HG02938 (cell line): Measurements from ENCODE around the gene BTBD1.
"Not testable (repeated sequence)": the region's sequence is repeated elsewhere in the genome, so short reads cannot be mapped to it uniquely, and the experiment has no call there.

Experiments used
- ATAC-seq: cut with Tn5 transposase; IDR thresholded peaks from one replicate; pipeline ENCODE4 v1.9.1; 2021; ENCODE audit warnings: mild to moderate bottlenecking, moderate library complexity; ENCODE audit not compliant: unreplicated experiment

Gene BTBD1

GRCh38 chr15:83061680-83062079 is 5.4 kb downstream of the BTBD1 start:
- ATAC-seq = no peak

DNA sequence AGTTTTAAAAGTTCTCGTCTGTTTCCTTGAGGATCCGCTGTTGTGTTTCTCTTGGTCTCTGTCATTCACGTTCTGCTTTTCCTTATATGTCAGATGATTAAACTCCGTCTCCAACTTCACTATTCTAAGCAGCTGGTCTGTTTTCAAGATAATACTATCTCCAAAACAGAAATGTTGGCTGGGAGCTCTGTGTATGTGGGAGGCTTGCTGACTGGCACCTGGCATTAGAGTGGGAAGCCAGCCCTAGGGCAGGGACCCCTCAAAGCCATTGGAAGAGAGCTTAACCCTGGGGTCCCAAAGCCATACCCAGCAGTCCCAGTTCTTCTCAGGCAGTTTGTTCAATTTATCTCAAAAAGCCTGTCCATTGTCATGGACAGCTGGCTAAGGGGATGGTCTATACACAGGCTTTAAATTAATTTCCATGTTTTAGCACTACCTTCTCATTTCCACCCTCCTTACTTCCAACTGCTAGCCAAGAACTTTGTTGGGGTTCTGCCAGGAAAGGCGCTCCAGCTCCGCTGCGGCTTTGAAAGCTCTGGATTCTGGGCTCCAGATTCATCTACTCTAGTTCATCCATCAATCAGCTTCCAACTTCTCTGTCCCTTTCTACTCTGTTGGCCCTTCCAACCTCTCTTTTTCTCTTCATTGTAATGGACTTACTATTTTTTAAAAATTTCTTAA is 9.2 kb downstream of the BTBD1 start:
- ATAC-seq = no peak

DNA sequence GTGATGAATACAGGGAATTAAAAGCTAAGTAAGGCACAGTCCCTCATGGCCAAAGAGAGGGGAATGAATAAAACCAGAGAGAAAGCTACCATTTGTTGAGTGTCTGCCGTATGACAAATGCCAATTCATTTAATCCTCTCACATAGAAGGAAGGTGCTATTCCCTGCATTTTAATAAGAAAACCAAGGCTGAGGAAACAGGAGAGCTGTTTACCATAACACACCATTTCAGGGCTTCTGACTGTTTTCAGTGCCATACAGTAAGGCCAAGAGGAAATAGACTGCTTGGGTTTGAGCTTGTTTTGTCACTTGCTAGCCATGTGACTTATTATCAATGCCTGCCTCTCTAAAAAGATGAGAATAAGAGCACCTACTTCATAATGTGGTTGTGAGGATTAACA is 10.1 kb downstream of the BTBD1 start:
- ATAC-seq = no peak

- no peak for ATAC-seq
Observed at GRCh38 chr15:83053151-83053550, 13.9 kb downstream of the BTBD1 start.

- ATAC-seq = no peak
Observed at GRCh38 chr15:83046558-83047127, 20.4 kb downstream of the BTBD1 start.

GRCh38 chr15:83044156-83044555 is 22.9 kb downstream of the BTBD1 start:
- ATAC-seq = no peak

- ATAC-seq = no peak
Observed at GRCh38 chr15:83039206-83039605, 27.8 kb downstream of the BTBD1 start.

DNA sequence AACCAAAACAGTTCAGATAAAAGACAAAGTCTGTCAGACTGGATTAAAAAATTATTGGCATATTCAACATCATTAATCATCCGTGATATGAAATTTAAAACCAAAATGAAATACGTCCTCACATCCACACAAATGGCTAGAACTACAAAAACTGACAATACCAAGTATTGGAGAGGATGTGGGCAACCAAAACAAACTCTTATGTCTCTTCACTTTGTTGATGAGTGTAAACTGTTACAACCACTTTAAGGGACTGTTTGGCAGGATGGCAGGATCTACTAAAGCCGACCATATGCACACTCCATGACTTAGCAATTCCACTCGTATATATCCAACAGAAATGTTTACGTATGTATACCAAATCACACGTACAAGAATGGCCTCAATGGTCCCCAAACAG is 30.8 kb downstream of the BTBD1 start:
- ATAC-seq = no peak

- not testable (repeated sequence) for ATAC-seq
Observed at GRCh38 chr15:83031234-83031633, 35.8 kb downstream of the BTBD1 start.

DNA sequence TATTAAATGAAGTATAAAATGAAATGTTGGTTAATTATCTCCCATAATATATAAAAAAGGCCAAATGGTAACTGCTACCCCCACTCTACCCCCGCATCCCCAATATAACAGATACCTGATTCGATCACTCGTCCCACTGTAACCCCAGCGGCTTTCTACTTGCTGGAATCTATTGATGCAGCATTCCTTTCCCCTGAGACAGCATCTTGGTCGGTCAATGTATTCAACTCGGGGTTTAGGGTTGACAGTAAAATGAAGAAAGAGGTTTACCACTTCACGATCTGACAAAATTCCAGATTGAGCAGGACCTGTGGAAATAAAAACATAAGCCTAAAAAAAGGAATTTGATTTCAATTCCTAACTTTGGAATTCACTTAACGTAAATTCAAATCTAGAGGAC is 37.0 kb downstream of the BTBD1 start:
- no peak for ATAC-seq

GRCh38 chr15:83018436-83018835 is 48.6 kb downstream of the BTBD1 start:
- no peak for ATAC-seq

DNA sequence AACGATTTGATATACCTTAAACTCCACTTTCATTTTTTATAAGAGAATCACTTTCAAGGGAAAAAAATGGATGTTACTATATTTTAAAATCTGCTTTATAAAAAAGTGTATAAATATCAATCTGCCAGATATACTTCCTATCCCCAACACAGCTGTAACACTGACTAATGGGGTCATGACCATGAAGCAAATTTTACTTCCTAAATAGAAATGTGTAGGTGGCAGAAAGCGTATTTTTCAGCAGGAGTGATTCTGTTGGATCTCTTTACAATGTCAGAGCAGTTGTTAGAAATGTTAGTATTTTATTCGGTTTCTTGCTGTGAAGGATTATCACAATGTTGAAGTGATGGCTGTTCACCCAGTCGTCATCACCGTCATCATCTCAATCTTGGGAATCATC is 50.1 kb downstream of the BTBD1 start:
- no peak for ATAC-seq

DNA sequence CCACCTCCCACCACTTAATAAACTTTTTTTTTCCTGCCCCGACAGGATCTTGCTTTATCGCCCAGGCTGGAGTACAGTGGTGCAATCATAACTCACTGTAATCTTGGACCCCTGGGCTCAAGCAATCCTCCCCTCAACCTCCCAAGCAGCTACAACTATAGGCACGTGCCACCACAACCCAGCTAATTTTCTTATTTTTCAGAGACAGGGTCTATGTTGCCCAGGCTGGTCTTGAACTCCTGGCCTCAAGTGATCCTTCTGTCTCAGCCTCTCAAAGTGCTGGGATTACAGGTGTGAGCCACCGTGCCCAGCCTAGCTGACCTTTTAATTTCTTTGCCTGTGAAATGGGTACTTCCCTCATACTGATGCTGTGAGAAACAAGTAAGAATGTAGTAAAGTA is 51.7 kb downstream of the BTBD1 start:
- ATAC-seq = no peak

DNA sequence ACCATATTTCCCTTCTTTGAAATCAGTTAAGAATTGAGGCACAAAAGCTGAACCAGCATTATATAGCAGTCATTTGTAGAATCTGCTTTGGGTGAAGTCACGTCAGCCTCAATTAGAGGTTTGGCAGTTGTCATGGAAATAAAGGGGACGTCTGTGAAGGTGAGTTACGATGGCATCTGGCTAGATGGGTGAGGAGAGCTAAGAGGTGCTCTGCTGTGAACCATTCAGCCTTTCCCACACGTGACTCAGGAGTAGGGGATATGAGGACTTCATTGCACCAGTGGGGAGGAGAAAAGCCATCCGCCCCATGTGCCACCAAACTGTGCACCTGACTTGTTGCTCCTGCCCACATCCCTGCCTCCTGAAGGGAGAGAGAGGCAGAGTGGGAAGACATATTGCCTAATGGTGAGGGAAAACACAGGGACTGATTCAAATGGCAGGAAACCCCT is 52.8 kb downstream of the BTBD1 start:
- ATAC-seq = no peak

DNA sequence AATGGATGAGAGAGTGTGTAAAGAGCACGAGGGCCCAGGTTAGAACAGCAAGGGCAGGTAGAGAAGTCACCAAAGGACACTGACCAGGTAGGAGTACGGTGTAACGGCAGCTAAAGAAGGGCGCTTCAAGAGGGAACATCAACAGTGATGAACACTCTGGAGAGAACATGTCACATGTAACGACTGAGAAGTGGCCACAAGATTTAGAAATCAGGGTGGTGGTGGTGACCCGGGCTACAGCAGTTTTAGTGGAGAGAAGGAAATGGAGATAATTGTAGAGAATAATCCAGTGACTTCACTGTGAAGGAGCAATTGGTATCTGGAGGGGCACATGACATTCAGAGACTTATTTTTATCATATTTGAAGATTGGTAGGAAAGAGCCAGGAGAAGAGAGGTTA is 54.4 kb downstream of the BTBD1 start:
- no peak for ATAC-seq

- no peak for ATAC-seq
Observed at GRCh38 chr15:83012076-83012426, 55.0 kb downstream of the BTBD1 start.

DNA sequence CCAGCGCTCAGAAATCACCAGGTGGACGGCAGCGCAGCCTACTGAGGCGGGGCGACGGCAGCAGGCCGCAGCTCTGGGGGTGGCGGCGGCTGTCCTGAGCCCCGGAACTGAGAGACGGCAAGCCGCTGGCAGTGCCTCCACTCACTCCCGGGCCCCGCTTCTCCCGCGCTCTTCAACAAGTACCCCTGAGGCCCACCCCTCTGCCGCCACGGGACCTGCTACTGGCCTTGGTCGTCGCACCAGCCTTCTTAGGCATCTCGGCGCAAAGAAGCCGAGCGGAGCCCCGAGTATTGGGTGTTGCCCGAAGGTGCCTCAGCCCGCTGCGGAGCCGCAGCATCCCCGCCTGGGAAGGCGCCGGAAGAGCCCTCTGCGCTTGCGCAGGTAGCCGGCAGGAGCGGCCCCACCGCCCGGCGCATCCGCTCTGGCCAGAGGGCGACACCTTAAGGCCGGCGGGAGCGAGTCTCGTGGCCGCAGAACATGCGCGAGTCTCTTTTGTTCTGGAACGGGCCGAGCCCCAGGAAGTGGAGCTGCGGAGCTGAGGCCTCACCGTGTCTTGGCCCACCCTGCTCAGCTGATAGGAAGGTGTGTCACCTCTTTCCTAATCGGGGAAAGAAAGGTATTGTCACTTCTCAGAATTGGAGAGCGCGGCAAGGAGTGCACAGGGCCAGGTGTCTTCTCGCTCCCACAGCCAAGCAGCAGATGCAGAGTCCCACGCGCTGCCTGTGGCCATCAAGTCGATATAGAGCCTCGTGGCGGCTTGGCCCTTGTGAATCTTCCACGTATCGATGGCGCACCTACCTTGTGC is 55.6 kb downstream of the BTBD1 start, which contains the start of gene C15orf40:
TSS of gene C15orf40 (minus strand) at position 369 of the 805 bp plus-strand sequence. CDS start at position 337, 32 bp downstream.
- peak; percentile 80 for ATAC-seq

DNA sequence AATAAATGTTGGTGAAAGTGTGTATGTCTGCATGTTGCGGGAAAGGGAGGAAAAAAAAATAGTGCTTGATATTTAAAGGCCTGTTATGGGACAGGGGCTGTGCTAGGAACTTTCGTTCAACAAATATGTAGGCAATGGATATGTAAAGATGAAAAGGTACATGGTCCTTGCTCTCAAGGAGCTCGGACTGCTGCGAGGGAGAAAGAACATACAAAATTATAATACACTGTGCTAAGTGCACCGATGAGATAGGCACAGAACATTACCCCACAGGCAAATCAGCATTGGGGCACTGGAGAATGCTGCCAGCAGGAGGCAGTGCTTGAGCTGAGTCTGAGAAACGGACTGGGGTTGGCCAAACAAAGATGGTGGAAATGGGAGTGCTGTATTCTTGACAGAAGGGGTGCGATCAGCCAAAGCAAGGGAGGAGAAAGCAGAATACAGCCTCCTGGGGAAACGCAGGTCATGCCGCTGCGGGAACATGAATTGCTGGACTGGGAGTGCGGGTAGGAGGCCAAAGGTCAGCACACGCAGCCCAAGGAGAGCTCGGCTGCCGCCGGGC is 56.3 kb downstream of the BTBD1 start:
- peak; percentile 68 for ATAC-seq

- ATAC-seq = not testable (repeated sequence)
Observed at GRCh38 chr15:83000672-83001031, 66.4 kb downstream of the BTBD1 start.

DNA sequence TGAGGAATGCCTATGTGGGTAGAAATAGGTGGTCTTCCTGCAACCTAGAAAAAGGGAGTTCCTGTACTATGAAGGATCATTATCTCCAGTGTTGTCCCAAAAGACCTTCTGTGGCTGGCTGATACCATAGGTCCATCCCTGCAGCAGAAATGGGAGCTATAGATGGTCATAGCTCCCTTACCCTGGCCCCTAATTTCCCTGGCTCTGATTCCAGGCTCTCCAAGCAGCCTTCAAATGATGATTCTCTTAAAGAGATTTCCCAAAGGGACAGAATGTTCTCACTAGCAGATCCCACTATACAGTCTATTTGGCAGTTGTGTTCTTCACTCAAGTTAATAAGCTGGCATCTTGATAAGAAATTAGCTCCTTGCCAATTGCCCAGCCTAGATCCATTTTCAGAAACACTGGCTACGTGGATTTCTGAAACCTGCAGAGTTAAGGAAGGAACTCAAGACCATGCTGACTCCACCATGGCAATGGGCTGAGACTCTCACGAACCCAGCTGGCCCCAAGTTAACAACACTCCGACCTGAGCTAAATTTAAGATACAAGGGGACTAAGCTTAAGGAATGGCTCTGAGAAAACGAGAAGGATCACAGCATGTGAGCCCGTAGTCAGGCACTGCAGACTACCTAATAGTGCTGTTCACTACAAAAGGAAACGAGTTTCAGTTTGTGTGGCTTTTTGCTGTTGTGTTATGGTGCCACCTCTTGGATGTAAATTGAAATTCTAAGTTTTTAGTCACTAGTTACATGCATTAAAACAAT is 67.0 kb downstream of the BTBD1 start:
- peak; percentile 78 for ATAC-seq

DNA sequence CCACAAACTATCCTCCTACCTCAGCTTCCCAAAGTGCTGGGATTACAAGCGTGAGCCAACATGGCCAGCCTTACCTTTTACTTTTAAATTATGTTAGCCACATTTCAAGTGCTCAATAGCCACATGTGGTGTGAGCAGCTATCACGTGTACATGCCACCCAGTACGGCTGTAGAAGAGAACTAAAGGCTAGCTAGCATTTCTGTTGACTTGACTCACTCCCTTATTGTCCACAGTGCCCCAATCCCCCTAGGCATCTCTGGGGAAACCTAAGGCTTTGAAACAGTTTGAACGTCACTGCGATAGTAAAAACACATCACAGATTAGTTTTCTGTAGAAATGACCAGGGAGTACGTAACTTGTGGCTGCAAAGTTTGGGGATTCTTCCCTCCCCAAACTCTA is 67.6 kb downstream of the BTBD1 start:
- ATAC-seq = no peak
